ENCODE measurements around the gene DIPK1C.

The DIPK1C gene

DNA sequence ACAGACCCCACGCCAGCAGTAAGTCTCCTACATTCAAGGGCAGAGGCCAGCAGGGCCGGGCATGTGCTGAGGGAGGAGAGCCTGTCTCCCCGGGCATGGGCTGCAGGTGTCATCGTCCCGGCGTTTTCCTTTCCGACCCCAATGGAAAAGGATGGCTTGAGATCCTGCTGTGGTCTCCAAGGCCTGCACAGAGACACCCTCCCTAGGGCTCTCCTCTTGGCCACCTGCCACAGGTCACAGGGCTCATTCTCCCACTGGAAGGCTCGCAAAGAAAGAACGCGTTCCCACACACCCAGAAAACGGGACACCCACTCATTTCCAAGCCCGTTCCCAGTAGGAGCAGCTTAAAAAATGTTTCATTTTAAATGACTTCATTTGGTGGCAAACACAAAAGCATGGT, 41.0 kb downstream of the DIPK1C start:
- no peak for DNase-seq

GRCh38 chr18:74414953-74415515, 42.1 kb downstream of the DIPK1C start:
- DNase-seq: no peak

GRCh38 chr18:74413836-74414235, 43.3 kb downstream of the DIPK1C start:
- no peak for DNase-seq

- DNase-seq: no peak
Measured at GRCh38 chr18:74412116-74412880, 44.8 kb downstream of the DIPK1C start.

GRCh38 chr18:74411475-74411874, 45.6 kb downstream of the DIPK1C start:
- no peak for DNase-seq

GRCh38 chr18:74410441-74410992, 46.6 kb downstream of the DIPK1C start:
- DNase-seq: no peak

DNA sequence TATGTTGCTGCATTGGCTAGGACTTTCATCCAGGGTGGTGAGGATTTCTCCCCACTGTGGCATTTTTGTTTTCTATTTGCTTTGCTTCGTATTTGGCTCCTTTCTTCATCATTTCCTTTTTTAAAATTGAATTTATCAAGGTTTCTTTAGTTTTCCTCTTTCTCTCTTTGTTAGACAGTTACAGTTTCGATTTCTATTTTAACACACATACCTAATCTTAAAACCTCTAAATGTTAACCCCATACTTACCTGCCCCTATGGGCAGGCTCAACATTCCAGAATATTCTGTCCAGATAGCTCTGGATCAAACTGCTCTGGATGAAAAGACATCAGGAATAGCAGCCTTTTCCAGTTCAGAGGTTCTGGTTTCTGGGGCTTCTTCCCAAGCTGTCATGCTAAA, 49.2 kb downstream of the DIPK1C start:
- no peak for DNase-seq

DNA sequence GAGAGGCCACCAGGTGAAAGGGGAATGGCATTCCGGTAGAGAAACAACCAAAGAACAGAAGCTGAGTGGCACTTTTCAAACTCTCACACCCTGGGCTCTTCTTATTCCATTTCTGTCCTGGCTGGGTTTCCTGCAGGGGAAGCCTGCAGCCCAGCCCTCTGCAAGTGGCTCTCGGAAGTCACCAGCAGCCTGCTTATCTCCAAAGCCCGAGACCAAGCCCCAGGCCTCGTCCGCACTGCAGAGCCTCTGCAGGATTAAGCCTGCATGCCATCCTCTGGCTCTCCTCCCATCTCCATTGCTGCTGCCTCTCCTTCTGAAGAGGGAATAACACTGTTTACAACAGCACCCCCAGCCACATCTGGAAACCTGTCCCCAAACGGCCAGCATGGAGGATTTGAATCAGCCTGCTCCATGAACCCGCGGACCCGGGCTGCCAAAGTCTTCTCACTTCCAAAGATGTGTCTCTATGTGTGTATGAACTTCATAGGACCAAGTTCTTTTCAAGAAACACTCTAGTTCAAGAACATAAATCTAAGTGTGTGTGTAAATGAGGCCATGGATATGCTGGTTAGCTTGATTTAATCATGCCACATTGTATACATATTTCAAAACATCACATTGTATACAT, 54.2 kb downstream of the DIPK1C start:
- DNase-seq: no peak

GRCh38 chr18:74400813-74401212, 56.3 kb downstream of the DIPK1C start:
- DNase-seq: no peak

GRCh38 chr18:74399091-74399887, 57.8 kb downstream of the DIPK1C start:
- DNase-seq: no peak

DNA sequence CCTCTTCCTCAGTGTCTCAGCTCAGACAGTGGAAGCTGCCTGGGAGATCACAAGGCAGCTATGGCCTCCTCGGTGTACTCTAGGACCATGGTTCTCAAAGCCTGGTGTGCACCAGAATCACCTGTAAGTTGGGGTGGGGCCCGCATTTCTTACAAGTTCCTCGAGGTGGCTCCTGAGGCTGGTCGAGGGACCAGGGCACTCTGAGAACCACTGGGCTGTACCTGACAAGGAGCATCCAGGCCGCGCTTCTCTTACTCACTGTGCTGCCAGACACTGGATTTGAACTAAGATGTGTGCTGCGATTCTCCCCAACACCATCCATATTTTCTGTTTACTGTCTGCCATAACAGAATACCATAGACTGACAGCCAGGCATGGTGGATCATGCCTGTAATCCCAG, 59.5 kb downstream of the DIPK1C start:
- DNase-seq: no peak

GRCh38 chr18:74396171-74397169, 60.6 kb downstream of the DIPK1C start:
- DNase-seq: no peak

- DNase-seq: no peak
Measured at GRCh38 chr18:74395648-74396154, 61.4 kb downstream of the DIPK1C start.

GRCh38 chr18:74395006-74395405, 62.1 kb downstream of the DIPK1C start:
- no peak for DNase-seq

GRCh38 chr18:74392323-74392722, 64.8 kb downstream of the DIPK1C start:
- DNase-seq: no peak

- no peak for DNase-seq
Measured at GRCh38 chr18:74390900-74391299, 66.2 kb downstream of the DIPK1C start.

DNA sequence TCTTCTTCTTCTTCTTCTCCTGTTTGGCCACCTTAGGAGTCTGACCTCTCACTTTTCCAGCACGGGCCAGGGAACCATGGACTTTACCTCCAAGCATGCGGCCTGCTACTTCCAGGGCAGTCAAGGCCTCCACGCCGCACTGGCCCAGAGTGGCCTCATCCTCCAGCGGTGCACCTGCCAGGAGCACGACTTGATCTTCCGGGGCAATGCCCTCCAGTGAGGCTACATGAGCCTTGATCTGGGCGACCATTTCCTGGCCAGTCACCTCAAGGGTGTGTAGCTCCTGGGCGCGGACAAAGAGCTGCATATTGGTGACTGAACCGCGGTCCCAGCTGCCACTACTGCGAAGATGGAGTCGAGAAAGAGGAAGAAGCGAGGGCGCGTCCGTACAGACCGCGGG, 67.1 kb downstream of the DIPK1C start:
- DNase-seq: no peak

- no peak for DNase-seq
Measured at GRCh38 chr18:74389171-74389927, 67.8 kb downstream of the DIPK1C start.

- no peak for DNase-seq
Measured at GRCh38 chr18:74388227-74388626, 68.9 kb downstream of the DIPK1C start.

- no peak for DNase-seq
Measured at GRCh38 chr18:74387383-74387782, 69.7 kb downstream of the DIPK1C start.

All from NCI-H82 (cell line).